GM12874 (cell line): ENCODE results near the gene FHIT.

ENCODE experiments used
- TF ChIP-seq, protein P1 (sequence below): IDR thresholded peaks from 2 replicates; pipeline ENCODE4 v1.5.1; 2011; ENCODE audit warnings: low read depth, mild to moderate bottlenecking, control low read depth, low read length, moderate library complexity; ENCODE audit not compliant: insufficient read depth

Gene FHIT

GRCh38 chr3:61251174-61251972, at the start of gene FHIT:
FHIT (minus strand) TSS chr3:61251452.
- TF ChIP-seq, protein P1, sequence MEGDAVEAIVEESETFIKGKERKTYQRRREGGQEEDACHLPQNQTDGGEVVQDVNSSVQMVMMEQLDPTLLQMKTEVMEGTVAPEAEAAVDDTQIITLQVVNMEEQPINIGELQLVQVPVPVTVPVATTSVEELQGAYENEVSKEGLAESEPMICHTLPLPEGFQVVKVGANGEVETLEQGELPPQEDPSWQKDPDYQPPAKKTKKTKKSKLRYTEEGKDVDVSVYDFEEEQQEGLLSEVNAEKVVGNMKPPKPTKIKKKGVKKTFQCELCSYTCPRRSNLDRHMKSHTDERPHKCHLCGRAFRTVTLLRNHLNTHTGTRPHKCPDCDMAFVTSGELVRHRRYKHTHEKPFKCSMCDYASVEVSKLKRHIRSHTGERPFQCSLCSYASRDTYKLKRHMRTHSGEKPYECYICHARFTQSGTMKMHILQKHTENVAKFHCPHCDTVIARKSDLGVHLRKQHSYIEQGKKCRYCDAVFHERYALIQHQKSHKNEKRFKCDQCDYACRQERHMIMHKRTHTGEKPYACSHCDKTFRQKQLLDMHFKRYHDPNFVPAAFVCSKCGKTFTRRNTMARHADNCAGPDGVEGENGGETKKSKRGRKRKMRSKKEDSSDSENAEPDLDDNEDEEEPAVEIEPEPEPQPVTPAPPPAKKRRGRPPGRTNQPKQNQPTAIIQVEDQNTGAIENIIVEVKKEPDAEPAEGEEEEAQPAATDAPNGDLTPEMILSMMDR: no peak; the same call in 1 of the 2 replicates

- TF ChIP-seq, protein P1: no peak
Measured at GRCh38 chr3:61300786-61301185, 49.5 kb upstream of the FHIT start.

DNA sequence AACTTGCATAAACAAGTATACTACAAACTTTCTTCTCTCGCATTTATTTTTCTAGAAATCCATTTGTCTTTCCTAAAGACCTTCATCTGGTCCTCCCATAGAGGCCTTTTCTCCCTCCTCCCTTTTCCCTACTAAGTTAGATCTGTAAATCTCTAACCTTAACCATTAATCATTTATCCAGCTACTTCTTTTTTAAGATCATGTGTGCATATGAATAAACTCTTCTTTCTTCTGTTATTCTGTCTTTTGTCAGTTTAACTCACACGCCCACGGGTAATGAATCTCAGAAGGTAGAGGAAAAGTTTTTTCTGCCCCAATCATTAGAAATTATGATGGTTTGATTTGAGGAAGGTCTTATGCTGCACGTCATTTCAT, 48.7 kb upstream of the FHIT start:
- TF ChIP-seq, protein P1: no peak

DNA sequence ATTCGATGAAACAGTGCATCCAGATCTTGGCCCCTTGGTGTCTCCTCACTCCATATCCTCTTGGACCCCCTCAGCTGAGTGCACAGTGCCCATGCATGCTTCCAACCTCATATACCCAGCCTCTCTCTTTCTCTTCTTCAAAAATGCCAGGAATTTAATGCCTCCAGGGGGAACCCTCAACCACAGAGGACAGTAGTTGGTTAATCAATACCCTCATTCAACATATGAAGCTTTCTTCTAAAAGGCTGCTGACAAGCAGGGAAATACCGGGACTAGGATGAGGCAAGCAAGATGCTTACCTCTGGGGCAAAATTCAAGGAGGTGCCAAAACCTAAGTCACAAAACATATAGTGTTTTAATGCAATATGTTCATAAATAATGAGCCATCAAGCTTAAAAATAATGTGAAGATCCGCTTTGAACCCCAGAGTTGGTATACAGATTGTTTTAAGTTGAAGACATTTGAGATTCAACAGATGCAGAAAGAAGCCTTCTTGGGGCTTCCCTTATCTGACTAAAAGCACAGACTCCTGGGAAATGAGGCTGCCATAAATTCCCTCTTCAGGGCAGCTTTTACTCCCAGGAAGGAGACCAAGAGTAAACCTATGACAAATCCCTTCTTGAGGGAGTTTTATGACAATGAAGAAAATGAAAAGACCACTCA, 48.2 kb upstream of the FHIT start:
- TF ChIP-seq, protein P1: no peak

GRCh38 chr3:61297821-61298220, 46.6 kb upstream of the FHIT start:
- TF ChIP-seq, protein P1: no peak

- TF ChIP-seq, protein P1: no peak
Measured at GRCh38 chr3:61288446-61288845, 37.2 kb upstream of the FHIT start.

DNA sequence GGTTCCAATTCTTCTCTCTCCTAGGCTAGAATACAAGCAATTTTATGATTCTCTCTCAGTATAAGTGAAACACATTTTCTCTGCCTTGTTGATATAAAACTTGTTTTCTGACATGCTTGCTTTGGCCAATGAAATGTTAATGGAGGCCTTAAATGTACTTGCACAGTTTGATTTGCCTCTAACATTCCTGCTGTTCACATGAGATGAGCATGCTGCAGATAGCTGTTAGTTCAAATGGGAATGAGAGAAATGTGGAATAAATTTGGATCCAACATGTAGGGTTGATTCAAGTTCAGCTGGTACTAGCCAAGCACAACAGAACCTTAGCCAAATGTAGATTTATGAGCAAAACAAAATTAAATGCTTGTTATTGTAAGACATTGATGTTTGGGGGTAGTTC, 32.6 kb upstream of the FHIT start:
- TF ChIP-seq, protein P1: no peak
